GM12872 (cell line): ENCODE data around the gene UHRF1.

Experiments used
- TF ChIP-seq, protein P1 (sequence below): IDR thresholded peaks from 3 replicates; pipeline ENCODE4 v1.5.1; 2011; ENCODE audit warnings: low read depth, mild to moderate bottlenecking, low read length, moderate library complexity; ENCODE audit not compliant: insufficient read depth

The UHRF1 gene

DNA sequence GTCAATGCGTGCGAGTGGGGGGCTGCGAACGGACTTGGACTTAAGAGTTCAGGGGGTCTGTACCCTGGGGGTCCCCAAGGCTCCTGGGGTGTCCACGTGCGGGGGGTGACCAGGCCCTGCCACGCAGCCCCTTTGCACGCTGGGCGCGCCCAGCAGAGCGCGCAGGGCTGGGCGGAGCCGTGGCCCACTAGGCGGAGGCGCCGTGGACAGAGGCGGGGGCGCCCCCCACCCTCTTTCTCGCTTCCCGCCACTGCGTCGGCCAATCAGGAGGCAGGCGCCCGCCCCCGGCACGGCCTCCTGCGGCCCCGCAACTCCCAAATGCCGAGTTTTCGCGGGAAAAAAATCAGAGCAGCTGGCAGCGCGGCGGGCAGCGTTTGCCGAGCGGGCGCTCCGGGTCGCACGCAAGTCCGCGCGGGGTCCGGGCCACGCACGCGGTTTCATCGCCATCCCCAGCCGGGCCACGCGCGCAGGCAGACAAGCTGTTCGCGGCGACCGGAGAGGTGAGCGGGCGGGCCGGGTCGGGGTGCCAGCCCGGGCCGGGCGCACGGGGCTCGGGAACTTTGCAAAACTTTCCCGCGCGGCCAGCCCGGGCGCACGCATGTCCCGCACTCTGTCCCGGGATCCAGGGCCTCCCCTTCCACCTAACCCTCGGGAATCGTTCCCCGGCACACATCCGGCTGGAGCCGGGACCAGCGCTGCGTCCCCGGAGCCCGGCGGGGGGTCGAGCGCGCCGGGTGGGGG is at the start of gene UHRF1:
Gene UHRF1 (plus strand): TSS at position 346 of the 741 bp plus-strand sequence. CDS start 1,385 bp downstream, outside the sequence.
- TF ChIP-seq, protein P1, sequence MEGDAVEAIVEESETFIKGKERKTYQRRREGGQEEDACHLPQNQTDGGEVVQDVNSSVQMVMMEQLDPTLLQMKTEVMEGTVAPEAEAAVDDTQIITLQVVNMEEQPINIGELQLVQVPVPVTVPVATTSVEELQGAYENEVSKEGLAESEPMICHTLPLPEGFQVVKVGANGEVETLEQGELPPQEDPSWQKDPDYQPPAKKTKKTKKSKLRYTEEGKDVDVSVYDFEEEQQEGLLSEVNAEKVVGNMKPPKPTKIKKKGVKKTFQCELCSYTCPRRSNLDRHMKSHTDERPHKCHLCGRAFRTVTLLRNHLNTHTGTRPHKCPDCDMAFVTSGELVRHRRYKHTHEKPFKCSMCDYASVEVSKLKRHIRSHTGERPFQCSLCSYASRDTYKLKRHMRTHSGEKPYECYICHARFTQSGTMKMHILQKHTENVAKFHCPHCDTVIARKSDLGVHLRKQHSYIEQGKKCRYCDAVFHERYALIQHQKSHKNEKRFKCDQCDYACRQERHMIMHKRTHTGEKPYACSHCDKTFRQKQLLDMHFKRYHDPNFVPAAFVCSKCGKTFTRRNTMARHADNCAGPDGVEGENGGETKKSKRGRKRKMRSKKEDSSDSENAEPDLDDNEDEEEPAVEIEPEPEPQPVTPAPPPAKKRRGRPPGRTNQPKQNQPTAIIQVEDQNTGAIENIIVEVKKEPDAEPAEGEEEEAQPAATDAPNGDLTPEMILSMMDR, result no peak

DNA sequence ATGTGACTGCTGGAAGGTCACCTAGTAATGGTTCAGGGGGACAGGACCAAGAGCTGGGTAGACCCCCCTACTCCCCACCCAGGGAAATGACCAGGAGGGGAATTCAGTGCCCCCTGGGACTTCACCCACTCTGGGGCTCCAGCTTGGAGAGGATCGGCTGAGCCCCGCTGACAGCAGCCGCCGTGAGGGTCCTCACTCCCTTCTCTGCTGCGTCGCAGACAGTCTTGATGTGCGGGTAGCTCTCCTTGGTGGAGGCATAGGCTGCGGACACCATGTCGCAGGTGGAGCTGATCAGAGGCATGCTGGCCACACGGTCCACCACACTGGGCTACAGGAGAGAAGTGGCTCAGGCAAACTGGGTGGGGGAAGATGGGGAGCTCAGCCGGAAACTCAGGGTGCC is 49.6 kb upstream of the UHRF1 start:
- TF ChIP-seq, protein P1, result no peak

DNA sequence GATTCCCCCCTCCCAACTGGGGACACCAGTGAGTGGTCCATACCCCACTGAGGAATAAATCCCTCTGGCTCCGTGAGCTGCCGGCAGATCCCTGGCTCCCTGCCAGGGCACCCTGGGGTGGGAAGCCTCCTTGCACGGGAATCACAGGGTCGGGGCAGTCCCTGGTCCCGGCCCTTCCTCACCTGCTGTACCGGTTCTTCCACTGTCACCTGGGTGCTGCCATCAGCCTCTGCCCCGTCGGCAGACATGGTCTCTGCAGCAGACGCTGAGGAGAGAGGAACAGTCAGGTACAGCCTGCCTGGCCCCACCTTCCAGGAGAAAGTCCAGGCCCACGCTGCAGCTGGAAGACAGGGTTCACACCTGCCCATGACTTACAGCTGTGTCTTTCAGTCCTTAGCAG is 48.2 kb upstream of the UHRF1 start:
- TF ChIP-seq, protein P1, result no peak

DNA sequence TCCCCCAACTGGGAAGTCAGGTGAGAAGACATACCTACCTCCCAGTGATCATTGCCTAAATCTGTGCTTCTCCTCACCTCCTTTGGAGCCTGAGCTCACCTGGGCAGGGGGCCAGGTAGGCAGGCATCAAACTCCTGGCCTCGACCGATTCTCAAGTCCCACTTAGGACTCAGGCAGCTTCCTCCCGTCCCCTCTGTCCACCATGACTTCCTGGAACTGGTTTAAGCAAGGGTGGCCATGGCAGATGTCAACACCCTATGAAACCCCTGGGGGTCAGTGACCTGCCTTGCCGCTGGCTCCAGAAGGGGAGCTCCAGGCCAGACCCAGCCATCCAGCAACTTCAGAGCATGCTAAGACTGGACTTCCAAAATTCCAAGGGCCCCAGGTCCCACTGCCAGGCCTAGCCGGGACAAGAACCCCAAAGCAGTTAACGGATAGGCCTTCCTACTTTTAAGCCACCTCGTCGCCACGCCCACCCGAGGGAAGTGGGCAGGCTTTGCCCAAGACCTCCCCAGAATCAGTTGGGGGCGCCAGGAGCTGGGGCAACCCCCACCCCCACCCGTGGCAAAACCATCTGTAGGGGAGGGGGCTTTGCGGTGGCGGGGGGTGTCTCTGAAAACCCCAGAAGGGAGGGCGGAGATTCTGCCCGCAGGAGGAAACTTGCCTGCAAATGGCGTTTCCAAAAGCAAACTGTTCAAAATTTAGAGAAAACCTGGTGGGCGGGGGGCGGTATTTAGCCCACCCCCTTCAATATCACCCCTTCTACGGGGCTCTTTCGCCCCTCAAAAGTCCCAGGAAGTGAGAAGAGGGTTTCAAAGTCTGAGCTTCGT is 42.5 kb upstream of the UHRF1 start:
- TF ChIP-seq, protein P1, result 0 out of 3 replicates have a peak, but pooled peaks have one; percentile 18

DNA sequence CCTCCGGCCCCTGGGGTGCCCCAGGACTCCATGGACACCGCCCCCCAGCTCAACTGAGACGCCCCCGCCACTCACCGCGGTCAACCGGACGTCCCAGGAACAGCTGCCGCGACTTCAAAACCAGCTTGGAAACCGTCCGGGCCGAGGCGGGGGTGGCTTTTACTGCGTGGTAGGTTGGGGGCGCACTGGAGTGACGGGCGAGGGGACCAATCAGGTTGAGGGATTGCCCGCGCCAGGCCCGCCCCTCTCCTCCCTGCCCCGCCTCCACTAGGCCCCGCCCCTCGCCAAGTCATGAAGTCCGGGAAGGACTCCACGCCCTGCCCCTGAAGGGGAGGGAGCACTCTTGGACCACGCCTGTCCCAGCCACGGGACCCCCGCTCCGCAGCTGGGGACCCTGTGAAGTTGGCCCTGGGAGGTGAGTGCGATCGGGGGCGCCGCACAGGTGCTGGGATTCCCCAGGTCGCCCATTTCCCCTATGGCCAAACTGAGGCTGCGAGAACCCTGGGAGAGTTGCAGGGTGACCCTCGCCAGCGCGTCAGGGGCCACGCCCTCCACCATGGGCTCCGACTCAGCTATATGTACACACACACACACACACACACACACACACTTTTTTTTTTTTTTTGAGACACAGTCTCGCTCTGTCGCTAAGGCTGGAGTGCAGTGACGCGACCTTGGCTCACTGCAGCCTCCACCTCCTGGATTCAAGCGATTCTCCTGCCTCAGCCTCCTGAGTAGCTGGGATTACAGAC is 41.6 kb upstream of the UHRF1 start, which contains the start of gene PLIN3:
Gene PLIN3 (minus strand): TSS at position 134 of the 752 bp plus-strand sequence. CDS start 6,273 bp downstream, outside the sequence.
- TF ChIP-seq, protein P1, result no peak

DNA sequence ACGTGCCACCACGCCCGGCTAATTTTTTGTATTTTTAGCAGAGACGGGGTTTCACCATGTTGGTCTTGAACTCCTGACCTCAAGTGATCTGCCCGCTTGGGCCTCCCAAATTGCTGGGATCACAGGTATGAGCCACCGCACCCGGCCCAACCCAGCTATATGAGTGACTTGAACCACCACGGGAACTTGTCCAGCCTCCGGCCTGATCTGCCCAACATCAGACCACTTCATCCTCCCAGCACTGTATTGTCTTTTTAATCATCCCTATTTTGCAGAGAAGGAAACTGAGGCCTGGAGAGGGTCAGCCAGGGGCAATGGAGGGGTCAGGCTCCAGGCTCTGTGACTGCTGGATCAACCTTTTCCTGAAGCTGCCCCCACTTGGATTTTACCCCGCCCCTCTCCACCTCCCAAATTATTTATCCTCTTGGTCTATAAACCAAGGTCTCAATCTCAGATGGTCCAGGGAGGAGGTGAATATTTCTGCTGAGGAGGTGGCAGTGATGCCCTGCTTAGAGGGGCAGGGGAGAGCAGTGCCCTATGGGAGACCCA is 40.9 kb upstream of the UHRF1 start:
- TF ChIP-seq, protein P1, result no peak
